ENCODE data around the gene VASP.

The VASP gene

DNA sequence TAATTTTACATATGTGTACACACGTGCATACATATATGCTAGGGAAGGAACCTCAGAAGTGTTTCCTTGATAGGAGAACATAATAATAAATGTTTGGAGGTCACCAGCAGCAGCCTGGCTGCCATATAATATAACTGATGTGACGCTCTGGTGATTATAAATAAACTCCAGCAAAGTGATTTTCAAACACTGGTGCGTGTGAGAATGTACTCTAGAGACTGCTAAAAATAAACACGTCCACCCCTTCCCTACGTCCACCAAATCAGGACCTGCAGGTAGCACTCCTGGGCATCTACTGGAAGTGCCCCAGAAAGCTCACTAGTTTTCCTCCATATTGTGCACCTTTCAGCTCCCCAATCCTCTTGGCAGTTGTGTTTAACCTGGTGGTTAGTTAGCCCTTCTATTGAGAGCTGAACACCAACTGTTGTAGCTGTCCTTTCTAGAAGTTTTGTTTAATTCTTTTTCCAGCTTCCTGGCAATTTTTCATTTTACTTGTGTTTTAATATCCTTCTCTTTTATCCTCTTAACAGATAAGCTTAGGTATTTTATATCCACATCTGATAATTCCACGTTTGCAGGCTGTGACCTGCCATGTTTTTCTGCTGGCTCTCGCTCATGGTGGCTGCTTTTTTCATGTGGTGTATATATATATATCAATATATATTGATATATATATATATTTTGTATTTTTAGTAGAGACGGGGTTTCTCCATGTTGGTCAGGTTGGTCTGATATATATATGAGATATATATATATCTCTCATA lies 64.4 kb downstream of the VASP start:
- Histone ChIP-seq H3K27ac (no peak overlapping the region), H3K4me3 (no peak overlapping the region)
- TF ChIP-seq, protein P1, sequence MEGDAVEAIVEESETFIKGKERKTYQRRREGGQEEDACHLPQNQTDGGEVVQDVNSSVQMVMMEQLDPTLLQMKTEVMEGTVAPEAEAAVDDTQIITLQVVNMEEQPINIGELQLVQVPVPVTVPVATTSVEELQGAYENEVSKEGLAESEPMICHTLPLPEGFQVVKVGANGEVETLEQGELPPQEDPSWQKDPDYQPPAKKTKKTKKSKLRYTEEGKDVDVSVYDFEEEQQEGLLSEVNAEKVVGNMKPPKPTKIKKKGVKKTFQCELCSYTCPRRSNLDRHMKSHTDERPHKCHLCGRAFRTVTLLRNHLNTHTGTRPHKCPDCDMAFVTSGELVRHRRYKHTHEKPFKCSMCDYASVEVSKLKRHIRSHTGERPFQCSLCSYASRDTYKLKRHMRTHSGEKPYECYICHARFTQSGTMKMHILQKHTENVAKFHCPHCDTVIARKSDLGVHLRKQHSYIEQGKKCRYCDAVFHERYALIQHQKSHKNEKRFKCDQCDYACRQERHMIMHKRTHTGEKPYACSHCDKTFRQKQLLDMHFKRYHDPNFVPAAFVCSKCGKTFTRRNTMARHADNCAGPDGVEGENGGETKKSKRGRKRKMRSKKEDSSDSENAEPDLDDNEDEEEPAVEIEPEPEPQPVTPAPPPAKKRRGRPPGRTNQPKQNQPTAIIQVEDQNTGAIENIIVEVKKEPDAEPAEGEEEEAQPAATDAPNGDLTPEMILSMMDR (IDR thresholded peaks at IDR 0.05): no peak
- DNase-seq (ENCODE audit: low spot score): no peak

DNA sequence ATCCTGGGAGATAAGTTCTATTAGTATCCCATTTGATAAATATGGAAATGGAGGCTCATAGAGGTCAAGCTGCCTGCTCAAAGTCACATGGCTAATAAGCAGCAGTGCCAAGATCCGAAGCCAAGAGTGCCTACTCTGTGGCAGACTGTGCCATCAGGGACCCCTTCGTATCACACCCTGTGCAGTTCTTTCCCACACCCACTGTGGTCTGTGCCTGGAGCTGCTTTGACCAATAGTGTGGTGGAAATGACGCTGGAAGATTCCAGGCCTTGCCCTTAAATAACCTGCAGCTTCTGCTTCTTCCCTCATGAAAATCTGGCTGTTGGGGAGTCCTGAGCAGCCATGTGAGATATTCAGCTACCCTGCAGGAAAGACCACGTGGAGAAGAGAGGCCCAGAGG lies 67.2 kb downstream of the VASP start:
- TF ChIP-seq, protein P1 (IDR thresholded peaks at IDR 0.05): no peak
- DNase-seq (ENCODE audit: low spot score): no peak
- Histone ChIP-seq H3K27ac (no peak overlapping the region), H3K4me3 (no peak overlapping the region)

DNA sequence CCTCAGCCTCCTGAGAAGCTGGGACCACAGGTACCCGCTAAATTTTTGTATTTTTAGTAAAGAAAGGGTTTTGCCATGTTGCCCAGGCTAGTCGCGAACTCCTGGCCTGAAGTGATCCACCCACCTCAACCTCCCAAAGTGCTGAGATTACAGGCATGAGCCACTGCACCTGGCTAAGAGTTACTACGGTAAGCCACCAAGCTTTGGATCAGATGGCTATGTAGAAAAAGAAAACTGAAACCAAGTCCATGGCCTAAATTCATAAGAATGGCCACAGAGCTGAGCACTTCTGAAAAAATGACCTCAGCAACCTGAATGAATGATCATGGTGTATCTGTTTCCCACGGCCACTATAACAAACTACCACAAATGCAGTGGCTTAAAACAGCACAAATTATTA lies 67.9 kb downstream of the VASP start:
- no peak for DNase-seq (ENCODE audit: low spot score)
- Histone ChIP-seq H3K4me3 (no peak overlapping the region), H3K27ac (no peak overlapping the region)
- TF ChIP-seq, protein P1 (IDR thresholded peaks at IDR 0.05): no peak

All from coronary artery (tissue), 2 donors.